Stimulated activated CD8-positive, alpha-beta memory T cell treated with anti-CD3 and anti-CD28 coated beads, Interleukin-7, amount 100 ng/mL, for 1 hour (primary cell): ENCODE results near the gene UGT1A4.
"Not testable (repeated sequence)": the region's sequence is repeated elsewhere in the genome, so short reads cannot be mapped to it uniquely, and the experiment has no call there.

Experiments
- DNase-seq, 2 donors: peaks; one replicate each; pipeline ENCODE4 v3.0.0-alpha.2; 2020; ENCODE audit warnings: low read depth in 2 of 2

The UGT1A4 gene

GRCh38 chr2:233750689-233751088, 32.2 kb downstream of the UGT1A4 start:
- not testable (repeated sequence) for DNase-seq

DNA sequence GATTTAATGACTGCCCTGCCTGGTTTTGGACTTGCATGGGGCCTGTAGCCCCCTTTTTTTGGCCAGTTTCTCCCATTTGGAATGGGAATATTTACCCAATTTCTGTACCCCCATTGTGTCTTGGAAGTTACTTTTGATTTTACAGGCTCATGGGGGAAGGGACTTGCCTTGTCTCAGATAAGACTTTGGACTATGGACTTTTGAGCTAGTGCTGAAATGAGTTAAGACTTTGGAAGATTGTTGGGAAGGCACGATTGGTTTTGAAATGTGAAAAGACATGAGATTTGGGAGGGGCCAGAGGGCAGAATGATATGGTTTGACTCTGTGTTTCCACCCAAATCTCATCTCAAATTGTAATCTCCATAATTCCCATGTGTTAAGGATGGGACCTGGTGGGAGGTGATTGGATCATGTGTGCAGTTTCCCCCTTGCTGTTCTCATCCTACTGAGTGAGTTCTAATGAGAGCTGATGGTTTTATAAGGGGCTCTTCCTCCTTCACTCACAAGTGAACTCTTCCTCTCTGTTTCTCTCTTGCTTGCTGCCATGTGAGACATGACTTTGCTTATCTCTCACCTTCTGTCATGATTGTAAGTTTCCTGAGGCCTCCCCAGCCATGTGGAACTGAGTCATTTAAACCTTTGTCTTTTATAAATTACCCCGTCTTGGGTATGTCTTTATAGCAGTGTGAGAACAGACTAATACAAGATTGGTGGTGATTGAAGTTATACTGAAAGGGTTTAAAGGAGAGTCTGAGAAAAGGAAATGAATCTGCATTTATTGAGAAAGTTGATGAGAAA, 32.9 kb downstream of the UGT1A4 start:
- not testable (repeated sequence) for DNase-seq

- no peak for DNase-seq
Observed at GRCh38 chr2:233754872-233755611, 36.5 kb downstream of the UGT1A4 start.

DNA sequence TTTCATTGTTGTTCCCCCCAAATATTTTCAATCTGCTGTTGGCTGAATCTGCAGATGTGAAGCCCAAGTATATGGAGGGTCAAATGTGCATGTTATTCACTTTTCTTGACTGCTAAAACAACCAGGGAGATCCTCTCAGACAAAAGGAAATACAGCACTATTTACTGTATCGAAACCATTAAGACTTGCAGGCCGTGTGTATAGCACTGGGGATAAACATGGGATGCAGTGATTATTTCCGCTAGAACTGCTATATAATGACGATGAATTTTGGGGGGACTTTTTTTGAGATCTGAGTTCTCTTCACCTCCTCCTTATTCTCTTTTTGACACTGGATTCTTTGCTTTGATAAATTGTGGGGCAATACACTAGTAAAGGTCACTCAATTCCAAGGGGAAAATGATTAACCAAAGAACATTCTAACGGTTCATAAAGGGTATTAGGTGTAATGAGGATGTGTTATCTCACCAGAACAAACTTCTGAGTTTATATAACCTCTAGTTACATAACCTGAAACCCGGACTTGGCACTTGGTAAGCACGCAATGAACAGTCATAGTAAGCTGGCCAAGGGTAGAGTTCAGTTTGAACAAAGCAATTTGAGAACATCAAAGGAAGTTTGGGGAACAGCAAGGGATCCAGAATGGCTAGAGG, 38.0 kb downstream of the UGT1A4 start:
- DNase-seq: no peak

DNA sequence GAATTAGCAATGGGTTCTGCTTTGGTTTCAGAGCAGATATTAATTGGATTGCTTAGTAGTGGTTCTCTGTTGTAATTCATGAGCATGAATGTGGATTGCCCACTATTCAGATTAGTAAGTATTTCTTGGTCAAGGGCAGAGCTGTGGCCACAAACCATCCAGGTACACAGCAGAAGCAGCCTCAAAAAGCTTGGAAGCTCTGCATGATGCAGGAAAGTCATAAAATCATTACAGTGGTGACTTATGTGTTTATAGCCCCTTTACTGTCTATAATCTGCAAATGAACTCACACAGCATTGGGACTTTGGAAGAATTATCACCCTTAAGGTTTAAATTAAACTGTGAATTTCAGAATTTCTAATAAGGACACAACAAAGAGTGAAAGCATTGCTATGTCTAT, 39.6 kb downstream of the UGT1A4 start:
- no peak for DNase-seq

- no peak for DNase-seq
Observed at GRCh38 chr2:233758849-233759248, 40.3 kb downstream of the UGT1A4 start.

- no peak for DNase-seq
Observed at GRCh38 chr2:233760043-233760442, 41.5 kb downstream of the UGT1A4 start, which contains the start of gene UGT1A1. Gene UGT1A1 (plus strand): TSS chr2:233760270. CDS start chr2:233760288, 18 bp downstream.

GRCh38 chr2:233761040-233761769, 42.7 kb downstream of the UGT1A4 start:
- DNase-seq: no peak

DNA sequence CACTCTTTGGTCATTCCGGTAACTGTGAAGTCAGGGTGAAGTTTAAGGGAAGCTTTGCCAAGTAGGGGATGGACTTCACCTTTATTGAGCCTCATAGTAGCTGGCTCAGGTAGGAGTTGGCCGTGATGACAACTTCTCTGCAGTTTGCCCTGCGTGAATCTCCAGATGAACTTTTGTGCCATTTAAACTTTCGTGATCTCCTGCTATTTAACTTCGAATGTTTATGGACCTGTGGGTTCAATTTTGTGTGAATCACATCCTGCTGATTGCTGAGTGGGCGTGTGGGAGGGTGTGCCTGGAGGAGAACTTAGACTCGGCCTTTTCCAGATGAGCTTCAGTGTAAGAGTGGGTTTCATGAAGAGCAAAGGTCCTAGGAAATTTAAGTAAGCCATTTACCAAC, 45.7 kb downstream of the UGT1A4 start:
- no peak for DNase-seq

GRCh38 chr2:233764761-233765160, 46.2 kb downstream of the UGT1A4 start:
- no peak for DNase-seq

DNA sequence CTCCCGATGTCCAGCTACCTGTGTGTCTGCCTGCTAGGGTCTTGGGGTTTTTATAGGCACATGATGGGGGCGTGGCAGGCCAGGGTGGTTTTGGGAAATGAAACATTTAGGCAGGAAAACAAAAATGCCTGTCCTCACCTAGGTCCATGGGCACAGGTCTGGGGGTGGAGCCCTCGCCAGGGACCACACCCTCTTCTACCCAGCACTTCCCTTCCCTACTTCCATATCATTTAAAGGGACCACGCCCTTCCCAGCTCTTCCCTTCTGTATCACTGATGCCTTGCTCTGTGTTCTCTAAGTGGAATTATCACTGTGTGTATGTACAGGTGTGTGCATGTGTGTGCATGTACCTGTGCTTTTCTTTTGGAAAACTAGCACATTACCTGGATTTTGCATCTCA, 47.9 kb downstream of the UGT1A4 start:
- no peak for DNase-seq

- no peak for DNase-seq
Observed at GRCh38 chr2:233768076-233768475, 49.5 kb downstream of the UGT1A4 start.

- DNase-seq: no peak
Observed at GRCh38 chr2:233769260-233769659, 50.7 kb downstream of the UGT1A4 start.

GRCh38 chr2:233772153-233772552, 53.6 kb downstream of the UGT1A4 start:
- DNase-seq: no peak

GRCh38 chr2:233772583-233772982, 54.0 kb downstream of the UGT1A4 start:
- no peak for DNase-seq

GRCh38 chr2:233773854-233774253, 55.3 kb downstream of the UGT1A4 start:
- no peak for DNase-seq

DNA sequence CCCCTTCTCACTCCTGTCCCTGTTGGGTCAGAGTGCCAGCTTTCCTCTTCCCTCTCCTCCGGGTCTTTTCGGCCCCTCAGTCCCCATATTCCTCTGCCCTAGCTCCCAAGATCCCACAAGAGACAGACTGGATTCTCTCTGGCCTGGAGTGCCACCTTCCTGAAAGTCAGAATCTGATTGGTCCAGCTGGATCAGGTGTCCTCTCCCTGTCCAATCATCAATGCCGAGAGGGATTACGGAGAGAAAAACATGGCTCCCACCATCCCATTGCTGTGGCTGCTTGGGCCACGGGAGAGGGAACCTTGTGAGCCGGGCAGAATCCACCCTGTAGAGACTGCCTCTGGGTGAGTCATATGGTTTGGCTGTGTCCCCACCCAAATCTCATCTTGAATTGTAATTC, 56.9 kb downstream of the UGT1A4 start:
- no peak for DNase-seq

DNA sequence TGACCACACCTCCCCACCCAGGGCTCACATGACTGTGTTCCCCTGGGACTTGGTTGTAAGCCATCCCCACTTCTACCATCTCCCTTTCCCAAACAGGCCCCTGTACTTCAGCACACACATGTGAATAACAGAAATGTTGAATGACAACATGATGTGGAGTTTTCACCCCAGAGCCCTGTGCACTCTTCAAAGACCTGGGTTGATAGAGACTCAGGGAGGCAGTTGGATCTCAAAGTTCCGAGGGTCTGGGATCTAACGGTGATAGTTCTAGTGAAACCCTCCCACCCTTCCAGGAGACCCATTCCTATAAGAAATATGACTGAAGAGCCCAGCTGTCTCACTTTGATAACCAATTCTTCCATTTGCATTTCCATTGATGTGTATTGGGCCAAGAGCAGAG, 59.5 kb downstream of the UGT1A4 start, which contains the start of gene MROH2A:
TSS of gene MROH2A (plus strand) at position 301 of the 400 bp plus-strand sequence. CDS start 1,029 bp downstream, outside the sequence.
- DNase-seq: no peak

GRCh38 chr2:233779722-233780121, 61.2 kb downstream of the UGT1A4 start:
- DNase-seq: no peak

GRCh38 chr2:233780771-233781170, 62.2 kb downstream of the UGT1A4 start:
- DNase-seq: no peak

DNA sequence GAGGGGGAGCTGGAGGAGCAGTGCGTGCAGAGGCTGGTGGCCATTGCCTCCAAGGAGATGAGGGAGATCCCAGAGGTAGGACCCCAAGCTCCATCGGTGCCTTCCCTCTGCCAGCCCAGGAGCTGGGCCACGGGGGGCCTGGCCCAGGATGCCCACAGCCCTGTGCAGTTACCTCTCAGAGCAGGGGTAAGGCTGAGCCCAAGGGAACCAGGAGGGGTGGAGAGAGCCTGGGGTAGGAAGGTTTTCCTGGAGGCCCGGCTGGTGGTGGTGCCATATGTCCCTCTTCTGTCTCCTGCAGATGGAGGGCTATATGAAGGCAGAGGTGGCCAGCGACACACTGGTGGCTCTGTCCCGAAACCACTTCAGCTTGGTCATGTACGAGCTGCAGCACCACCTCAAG, 71.0 kb downstream of the UGT1A4 start:
- no peak for DNase-seq
